ENCODE data around the gene RXFP1.

The RXFP1 gene

DNA sequence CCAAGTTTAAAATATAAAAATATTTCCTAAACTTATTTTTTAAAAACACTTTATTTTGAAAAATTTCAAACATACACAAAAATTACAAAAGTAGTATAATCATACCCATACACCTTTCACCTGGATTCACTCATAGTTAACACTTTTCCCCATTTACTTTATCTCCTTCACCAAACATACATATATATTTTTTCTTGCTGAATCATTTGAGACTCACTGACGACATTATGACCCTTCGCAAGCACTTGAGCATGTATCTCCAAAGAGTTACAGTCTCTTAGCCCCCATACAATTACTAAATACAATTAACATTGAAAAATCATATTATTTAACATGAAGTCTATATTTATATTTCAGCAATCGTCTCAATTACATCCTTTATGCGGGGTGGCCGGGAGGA, 19.8 kb downstream of the RXFP1 start:
- no peak for DNase-seq (ENCODE audit: low read depth)

DNA sequence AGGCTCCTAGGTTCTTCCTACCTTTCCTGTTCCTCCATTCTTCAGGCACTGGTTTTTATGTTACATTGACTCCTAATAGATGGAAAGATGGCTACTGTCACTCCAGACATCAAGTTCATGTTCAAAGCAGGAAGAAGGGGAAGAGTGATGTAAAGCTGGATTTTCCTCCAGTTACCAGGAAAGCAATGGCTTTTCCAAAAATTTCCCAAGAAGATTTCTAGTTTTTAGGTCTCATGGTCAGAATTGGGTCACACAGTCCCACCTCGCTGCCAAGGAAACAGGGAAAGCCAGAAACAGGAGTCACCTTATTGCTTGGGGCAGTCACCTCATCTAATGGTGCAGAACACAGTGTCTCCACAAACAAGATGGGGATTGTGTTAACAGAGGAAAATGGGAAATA, 21.5 kb downstream of the RXFP1 start:
- no peak for DNase-seq (ENCODE audit: low read depth)

DNA sequence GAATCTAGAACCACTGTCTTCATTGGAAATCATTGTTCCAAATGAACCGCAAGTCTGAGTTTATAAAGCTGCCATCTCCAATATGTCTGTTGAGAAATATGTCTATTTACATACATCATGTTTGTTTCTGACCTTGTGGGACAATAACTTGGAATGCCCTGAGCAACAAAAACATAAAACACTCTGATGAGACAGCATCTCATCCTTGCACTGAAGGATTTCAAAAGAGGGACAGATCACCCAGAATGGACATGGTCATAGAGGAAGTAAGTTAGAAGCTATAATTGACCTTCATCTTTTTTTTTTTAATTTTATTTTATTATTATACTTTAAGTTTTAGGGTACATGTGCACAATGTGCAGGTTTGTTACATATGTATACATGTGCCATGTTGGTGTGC, 22.5 kb downstream of the RXFP1 start:
- no peak for DNase-seq (ENCODE audit: low read depth)

DNA sequence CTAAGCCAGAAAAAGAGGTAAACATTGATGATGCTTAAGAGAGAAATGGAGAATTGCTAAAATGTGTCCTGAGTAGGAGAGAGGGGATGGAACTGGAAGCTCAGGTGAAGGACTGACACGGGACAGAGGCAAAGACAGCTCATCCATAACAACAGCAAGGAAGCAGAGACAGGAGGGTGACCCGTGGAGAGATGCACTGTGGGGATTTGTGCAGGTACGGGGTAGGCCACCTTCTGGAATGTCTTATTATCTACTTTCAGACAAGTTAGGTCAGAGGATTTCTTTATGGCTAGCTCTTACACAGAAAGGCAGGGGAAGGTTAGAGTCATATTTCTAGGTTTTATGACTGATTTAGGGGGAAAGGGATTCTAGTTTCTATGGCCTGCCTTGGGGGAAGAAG, 31.7 kb downstream of the RXFP1 start:
- DNase-seq (ENCODE audit: low read depth): no peak

DNA sequence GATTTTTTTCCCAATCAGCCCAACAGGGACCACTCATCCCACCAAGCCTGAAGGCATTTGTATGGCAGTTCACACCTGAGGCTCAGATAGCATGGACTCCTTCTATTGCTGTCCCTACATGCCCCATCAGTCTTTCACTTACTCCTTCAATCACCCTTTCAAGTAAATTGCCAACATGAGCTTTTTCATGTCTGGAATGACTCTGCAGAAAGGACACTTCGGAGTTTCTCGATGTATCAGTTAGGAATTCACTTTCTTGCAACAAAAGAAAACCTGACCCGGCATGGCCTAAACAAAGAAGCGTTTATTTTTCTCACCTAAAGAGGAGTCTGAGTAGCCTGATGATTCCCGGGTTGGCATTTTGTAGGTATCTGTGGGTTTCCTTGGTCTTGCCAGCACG, 38.6 kb downstream of the RXFP1 start:
- no peak for DNase-seq (ENCODE audit: low read depth)

DNA sequence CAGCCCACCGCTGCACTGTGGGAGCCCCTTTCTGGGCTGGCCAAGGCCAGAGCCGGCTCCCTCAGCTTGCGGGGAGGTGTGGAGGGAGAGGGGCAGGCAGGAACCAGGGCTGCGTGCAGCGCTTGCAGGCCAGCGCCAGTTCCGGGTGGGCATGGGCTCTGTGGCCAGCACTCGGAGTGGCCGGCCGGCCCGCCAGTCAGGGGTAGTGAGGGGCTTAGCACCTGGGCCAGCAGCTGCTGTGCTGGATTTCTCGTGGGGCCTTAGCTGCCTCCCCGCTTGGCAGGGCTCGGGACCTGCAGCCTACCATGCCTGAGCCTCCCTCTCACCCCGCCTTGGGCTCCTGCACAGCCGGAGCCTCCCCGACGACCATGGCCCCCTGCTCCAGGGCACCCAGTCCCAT, 45.2 kb downstream of the RXFP1 start:
- DNase-seq (ENCODE audit: low read depth): no peak

DNA sequence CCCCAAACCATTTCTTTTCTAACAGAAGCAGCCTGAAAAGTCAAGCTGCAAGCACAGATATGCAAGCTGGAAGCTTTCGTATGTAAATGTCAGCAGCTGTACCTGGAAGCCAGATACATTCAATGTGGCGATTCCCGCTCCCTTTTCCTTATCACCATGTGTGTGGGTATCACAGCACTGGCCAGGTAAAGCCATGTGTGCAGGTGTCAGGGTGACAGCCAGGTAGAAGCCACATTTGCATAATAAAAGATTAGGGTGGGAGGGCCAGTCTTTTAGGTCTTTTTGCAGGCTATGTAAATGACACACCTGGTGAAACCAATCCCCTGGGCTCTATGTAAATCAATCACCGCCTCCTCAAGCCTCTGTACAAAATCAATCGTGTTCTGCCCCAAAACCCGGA, 50.1 kb downstream of the RXFP1 start:
- no peak for DNase-seq (ENCODE audit: low read depth)

DNA sequence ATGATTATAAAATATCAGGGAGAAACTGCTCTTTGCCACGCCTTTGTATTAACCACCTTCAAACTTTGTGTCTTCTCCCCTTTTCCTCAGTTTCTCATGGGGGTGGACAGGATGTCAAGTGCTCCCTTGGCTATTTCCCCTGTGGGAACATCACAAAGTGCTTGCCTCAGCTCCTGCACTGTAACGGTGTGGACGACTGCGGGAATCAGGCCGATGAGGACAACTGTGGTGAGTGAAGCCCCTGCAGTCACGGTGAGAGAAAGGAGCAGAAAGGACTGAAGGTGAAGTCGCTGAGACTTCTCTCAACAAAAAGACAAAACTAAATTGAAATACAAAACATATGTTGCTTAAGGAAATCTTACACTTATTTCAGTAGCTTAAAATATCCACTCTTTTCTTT, 50.9 kb downstream of the RXFP1 start:
- no peak for DNase-seq (ENCODE audit: low read depth)

DNA sequence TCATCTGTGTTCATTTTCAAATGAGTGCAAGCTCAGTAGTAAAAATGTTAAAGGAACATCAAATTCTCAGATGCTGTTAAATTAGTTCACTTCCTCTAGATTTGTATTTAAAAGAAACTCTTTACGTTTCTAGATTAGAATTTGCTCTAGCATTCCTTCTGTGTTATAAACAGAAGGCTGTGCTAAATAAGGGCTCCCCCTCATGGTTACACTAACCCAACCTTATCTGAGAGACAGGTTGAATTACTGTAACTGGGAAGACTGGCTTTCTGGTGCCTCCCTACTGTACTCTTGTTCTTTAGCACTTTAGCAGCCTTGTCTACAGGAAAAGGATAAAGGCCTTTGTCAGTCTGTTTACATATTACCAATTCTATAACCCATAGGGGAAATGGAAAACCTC, 56.8 kb downstream of the RXFP1 start:
- DNase-seq (ENCODE audit: low read depth): no peak

DNA sequence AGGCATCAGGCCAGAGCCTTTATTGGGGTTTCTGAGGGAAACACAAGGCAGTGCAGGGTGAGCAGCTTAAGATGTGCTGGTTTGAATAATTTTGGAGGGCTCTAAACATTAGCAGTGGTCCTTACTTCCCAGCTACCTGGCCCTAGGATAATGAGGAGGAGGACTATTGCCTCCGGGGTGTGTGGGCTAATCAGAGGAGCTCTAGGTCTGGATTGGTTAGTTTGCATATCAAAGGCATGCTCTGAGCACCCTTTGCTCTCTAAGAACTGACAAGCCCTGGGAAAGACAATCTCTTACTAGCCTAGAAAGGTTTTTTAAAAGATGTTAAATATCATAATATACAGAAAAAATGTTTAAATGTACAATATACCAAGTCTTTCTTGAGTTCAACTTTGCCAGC, 58.4 kb downstream of the RXFP1 start:
- DNase-seq (ENCODE audit: low read depth): no peak

DNA sequence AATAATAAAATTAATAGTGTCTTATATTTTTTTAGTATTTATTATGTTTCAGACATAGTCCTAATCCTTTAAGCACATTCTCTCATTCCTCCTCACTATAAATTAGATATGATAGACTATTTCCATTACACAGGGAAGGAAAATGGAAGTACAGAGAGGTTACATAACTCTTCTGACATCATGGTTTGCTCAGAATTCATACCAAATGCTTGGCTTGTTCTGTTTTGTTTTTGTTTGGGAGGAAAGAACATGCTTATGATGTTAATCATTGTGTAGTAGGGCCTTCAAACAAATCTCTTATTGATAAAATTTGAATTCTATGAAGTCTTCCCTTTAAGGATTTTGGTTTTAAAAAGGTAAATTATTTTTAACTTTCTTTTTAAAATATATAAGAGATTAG, 59.5 kb downstream of the RXFP1 start:
- DNase-seq (ENCODE audit: low read depth): no peak

DNA sequence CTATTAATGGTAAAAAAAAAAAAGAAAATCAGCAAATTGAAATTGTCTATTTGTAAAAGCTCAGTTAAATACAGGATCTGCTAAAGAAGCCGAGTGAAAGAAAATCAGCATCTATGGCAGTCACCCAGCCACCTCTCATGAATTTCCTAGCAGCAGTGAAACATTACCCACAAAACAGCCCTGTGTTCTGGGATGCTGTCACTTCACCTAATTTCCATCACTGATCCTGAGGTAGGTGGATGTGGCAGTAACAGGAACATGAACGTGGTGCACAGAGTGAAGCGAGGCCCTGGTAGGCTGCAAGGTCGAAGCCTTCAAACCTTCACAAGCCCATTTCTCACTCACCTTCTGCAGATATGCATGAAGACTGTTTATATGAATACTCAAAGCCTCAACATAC, 65.2 kb downstream of the RXFP1 start:
- DNase-seq (ENCODE audit: low read depth): no peak

DNA sequence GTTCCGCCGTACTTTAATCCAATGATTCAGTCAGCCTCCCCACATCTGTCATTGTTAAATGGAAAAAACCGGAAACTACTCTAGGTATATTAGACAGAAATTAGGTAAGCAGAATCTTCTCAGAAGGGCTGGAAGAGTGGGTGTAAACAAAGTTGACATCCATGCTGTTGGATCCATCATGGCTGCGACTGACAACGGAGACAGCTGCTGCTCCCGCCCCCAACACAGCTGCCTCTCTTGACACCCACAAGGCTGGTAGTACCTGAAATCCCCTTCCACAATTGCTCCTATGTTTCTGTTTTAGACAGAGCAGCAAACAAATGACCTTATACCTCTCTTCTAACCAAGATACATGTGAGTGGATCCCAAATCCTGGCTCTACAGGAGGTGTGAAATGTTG, 66.6 kb downstream of the RXFP1 start:
- DNase-seq (ENCODE audit: low read depth): no peak

DNA sequence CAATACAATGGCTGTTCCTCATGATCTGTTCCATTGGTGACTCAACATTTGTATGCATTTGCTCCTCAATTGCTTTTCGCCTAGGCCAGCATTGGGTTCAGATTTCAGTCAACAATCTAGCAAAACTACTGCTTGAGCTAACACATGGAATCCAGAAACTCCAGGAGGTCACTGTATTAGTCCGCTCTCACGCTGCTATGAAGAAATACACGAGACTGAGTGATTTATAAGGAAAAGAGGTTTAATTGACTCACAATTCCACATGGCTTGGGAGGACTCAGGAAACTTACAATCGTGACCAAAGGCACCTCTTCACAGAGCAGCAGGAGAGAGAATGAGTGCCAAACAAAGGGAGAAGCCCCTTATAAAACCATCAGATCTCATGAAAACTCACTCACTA, 67.1 kb downstream of the RXFP1 start:
- no peak for DNase-seq (ENCODE audit: low read depth)

DNA sequence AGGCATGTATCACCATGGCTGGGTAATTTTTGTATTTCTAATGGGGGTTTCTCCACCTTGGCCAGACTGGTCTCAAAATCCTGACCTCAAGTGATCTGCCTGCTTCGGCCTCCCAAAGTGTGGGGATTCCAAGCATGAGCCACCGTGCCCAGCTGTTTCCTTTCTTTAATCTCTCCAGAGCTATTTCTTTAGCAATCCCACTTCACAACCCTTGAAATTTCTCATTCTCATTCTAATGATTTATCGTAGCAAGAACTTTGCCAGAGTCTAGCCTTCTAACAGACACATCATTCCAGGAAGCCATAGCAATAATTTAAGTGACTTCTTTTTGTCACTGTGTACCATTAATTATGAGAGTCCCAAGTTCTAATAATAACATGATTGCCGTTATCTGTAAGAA, 68.6 kb downstream of the RXFP1 start:
- DNase-seq (ENCODE audit: low read depth): no peak

DNA sequence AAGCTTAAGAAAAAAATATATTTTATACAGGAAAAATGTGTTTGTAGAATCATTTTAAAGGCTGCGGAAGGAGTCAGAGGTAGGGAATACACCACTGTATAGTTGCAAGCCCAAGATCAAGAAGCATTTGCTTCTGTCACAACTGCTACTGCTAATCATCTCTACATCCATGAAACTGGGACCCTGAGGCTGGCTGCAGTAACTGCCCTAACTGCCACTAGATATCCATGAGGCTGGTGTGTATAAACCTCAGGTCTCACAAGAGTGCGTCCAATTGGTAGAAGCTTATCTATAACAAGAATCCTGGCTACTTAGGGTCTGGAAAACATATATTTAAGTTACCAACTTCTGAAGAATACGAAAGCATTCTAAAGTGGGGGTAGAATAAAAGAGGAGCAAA, 69.1 kb downstream of the RXFP1 start:
- DNase-seq (ENCODE audit: low read depth): no peak

DNA sequence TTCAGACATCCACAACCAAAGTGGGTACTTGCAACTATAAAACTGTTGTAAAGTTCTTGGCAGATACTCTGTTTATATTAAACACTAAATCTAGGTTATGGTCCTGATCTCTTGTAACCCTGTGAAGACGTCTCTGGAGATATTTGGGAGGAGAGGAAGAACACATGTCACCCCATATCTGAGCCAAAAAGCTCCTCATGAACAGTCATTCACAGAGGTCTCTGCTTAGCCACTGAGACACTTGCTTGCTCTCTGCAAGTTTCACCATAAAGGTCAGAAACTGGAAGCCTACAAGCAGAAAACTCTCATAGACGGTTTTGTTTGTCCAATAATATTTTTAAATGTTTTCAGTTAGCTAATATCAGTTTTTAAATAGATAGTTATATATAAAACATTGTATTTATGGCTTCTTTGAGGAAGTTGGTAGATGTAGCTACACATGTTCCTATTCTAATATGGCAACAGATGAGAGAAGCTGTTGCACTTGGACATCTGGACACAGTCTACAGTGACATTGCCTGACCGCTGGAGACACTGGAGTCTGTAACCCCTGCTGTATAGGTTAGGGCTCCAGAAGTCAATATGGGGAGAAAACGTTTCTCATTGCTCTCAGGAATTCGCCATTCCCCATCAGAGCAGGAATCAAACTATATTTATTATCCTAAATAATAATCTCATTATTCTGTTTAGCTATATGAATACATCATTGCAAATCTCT, 76.4 kb downstream of the RXFP1 start:
- DNase-seq (ENCODE audit: low read depth): no peak

DNA sequence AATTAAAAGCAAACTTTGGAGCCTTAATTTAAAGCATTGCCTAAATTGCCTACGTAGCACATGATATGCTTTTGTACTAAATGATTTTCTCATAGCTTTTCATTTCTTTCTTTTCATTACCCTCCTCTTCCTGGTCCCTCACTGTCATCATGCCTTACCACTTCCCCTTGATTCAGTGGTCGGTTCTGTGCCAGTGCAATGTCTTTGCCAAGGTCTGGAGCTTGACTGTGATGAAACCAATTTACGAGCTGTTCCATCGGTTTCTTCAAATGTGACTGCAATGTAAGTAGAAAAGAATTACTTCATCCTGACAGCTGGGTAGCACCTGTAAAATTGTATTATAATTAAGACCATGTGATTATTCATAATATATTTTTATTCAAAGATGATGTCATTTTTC, 77.5 kb downstream of the RXFP1 start:
- no peak for DNase-seq (ENCODE audit: low read depth)

DNA sequence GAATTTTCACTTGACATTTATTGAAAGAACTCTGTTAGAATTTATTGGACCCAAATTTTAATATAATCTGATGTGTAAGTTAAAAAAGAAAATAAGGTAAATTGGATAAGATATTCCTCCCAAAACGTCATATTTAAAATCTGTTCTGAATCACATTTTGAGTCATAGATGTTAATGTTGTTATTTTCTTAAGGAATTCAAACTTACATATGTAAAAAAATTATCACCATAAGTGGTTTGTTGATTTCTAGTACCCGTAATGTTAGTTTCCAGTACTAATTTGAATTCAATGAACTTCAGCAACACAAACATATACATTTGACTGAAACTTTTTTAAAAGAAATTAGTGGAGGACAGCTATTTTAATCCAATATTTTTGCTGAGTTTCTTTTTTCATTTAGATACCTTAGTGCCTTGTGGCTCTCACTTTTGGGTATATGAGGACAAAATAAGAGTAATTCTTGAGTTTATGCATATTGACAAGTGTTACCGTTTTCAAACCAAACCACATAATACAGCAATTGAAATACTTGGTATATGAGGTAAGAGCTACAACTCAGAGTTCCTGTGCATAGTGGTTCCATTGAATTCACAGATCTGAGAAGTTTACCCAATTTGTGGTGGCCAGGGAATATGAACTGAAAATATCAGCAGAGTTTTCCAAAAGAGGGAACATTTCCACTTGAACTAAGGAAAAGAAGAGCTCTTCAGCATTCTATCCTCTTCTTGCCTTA, 78.2 kb downstream of the RXFP1 start:
- no peak for DNase-seq (ENCODE audit: low read depth)

DNA sequence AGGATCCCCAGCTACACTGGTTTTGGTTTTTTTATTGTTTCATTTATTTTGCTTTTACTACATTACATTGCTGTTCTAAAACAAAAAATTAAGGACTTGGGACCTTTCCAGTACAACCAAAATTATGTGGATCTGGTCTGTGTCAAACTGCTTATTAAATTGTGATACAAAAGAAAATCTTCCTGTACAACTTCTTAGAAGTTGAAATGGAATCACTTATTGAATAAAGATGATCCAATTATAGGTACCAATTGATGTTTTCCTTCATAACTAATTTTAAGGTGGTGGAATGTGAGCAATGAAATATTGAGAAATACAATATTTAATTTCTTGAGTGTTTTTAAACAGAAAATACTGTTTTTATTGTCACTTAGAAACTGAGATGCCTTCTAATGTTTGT, 82.7 kb downstream of the RXFP1 start:
- no peak for DNase-seq (ENCODE audit: low read depth)

DNA sequence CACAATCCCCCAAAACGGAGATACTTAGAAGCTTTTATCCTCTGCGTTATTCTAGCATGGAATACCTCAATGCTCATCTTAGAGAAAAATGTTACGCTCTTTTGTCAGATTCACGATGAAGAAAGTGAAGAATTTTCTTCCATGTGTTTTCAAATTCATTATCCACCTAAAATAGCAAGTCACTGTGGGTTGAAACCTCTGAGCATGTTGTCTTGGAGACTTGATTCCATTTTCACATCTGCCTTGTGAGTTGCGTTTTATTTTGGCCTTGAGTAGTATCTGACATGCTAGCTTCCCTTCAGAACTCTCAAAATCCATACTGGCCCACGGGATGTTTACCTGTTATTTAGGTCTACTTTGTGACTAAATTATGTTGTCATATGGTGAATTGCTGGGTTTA, 83.7 kb downstream of the RXFP1 start:
- no peak for DNase-seq (ENCODE audit: low read depth)

DNA sequence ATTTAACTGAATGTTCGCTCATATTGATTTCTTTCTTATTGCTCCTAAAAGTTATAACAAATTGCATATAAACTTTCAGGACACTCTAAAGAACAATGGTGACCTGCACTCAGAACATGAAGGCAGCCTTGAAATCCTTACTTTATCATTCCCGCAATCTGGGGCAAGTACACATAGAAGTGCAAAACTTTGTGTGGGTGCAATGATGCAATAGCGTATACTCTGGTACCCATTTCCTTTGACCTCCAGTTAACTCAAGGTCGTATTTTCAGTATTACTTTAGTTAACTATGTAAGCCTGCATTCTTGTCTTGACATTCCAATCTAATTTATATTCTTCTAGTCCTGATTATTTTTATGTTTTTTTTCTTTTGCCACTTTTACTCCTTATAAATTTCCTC, 85.3 kb downstream of the RXFP1 start:
- no peak for DNase-seq (ENCODE audit: low read depth)

DNA sequence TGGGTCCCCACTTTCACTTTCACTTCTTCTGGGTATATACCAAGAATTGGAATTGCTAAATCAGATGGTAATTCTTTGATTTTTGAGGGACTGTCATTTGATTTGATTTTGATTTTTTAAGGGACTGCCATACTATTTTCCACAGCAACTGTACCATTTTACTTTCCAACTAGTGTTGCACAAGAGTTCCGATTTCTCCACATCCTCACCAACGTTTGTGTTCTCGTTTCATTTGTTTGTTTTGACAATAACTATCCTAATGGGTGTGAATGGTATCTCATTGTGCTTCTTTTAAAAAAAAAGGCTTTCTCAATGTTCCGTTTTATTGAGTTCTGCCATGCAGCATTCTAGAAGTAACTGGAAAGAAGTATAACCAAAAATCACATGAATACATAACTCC, 87.4 kb downstream of the RXFP1 start:
- no peak for DNase-seq (ENCODE audit: low read depth)

DNA sequence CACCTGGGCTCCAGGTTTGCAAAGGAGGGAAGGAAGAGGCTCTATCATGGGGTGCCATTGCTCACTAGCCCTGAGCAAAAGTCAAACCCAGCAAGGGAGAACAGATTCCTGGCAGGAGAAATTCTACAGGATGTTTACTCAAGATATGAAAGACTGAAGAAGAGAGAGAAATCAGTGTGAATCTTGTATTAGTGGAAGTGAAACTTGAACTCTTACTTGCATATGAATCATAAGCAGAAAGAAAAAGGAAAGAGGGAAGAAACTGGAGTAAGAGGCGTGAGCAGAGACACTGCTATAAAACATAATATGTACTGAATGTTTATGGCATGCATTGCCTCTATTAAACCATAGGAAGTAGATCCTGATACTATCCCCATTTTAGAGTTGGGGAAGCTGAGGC, 89.1 kb downstream of the RXFP1 start:
- no peak for DNase-seq (ENCODE audit: low read depth)
